ENCODE measurements around the gene PGAM5.

DNA sequence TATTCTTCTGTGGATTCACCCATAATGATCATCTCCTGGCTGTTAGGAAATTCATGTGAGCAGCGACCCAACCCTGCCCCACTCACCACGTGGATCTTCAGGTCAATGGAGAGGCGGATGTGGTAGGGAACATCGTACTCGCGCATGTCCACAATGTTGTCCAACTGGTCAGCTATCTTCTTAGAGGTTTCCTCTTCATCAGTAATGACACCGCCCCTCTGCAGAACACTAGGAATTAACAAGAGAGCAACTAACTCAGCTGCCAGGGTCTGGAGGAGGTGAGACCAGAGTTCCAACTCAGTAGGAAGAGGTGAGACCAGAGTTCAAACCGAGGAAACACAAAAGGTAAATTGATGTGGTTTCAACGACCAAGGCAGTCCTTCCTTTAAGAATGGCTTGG lies 33.1 kb upstream of the PGAM5 start:
- TF ChIP-seq REST (IDR thresholded peaks at IDR 0.05; ENCODE audit: borderline replicate concordance) (no peak), MXI1 (conservative IDR thresholded peaks at IDR 0.05; ENCODE audit: poor library complexity, severe bottlenecking) (no peak), EZH2 (IDR thresholded peaks at IDR 0.05; ENCODE audit: borderline replicate concordance, insufficient read depth, low read length, poor library complexity, severe bottlenecking) (no peak), SMC3 (conservative IDR thresholded peaks at IDR 0.05; ENCODE audit: poor library complexity) (no peak), CTCF (IDR thresholded peaks at IDR 0.05; ENCODE audit: poor library complexity, severe bottlenecking) (no peak), RAD21 (conservative IDR thresholded peaks at IDR 0.05) (no peak), POLR2AphosphoS5 (IDR thresholded peaks at IDR 0.05) (no peak), EP300 (conservative IDR thresholded peaks at IDR 0.05; ENCODE audit: poor library complexity, severe bottlenecking) (no peak)
